Activated T-helper 2 cell treated with anti-CD3 and anti-CD28 coated beads, Interferon-gamma antibody, Interleukin-2, Interleukin-4, amounts not matched to agents 10 μg/mL and 5 μg/mL and 100 μg/mL, durations not matched to agents 14 hours and 24 hours and 36 hours (primary cell): ENCODE measurements around the gene STOM. TPM values are rescaled to one million over a fixed set of nuclear protein-coding genes. Genes with fewer than 3 reads are reported as not detected.
"Not testable (repeated sequence)": the region's sequence is repeated elsewhere in the genome, so short reads cannot be mapped to it uniquely, and the experiment has no call there.

Experiments
- DNase-seq: peaks from one replicate; pipeline ENCODE4 v3.0.0; 2021; ENCODE audit warnings: low spot score
- H3K27ac Mint-ChIP-seq: one replicate; pipeline ENCODE4 v1.8.0; 2021; ENCODE audit warnings: mixed read lengths
- H3K27me3 Mint-ChIP-seq: one replicate; pipeline ENCODE4 v1.8.0; 2021; ENCODE audit warnings: low read depth, mixed read lengths
- H3K36me3 Mint-ChIP-seq: one replicate; pipeline ENCODE4 v1.8.0; 2021; ENCODE audit warnings: low read depth, mixed read lengths
- H3K4me1 Mint-ChIP-seq: one replicate; pipeline ENCODE4 v1.8.0; 2021; ENCODE audit warnings: low read depth, mixed read lengths
- H3K4me3 Mint-ChIP-seq: one replicate; pipeline ENCODE4 v1.8.0; 2021; ENCODE audit warnings: low read depth, mild to moderate bottlenecking, moderate library complexity, mixed read lengths
- H3K9me3 Mint-ChIP-seq: one replicate; pipeline ENCODE4 v1.8.0; 2021; ENCODE audit warnings: mixed read lengths
- intact Hi-C: fragments of 100-400 bp; cut with micrococcal nuclease; formaldehyde crosslinking; loops from one replicate; pipeline ENCODE4 v1.15.1; 2023
- total RNA-seq: library from RNA; stranded (reverse); gene quantifications from 2 replicates; pipeline ENCODE4 v1.2.3, GENCODE V29; 2022

STOM gene
- total RNA-seq, 1 donor from 2014 or later: 21.0 TPM

DNA sequence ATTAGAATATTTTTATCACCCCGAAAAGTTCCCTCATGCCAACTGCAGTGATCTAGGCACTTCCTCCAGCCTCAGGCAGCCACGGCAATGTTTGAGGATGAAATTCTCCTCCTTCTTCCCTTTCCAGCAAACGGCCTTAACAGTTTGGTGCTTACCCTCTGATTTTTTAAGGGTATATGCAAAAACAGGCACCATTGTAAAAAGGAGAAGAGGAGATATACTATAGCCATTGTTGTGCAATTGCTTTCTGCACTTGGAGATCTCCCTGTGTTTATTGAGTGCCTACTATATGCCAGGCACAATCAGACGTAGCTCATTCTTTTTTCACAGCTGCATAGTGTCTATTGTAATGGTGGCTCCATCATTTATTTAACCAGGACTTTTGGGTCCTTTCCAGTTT is 72.7 kb downstream of the STOM start:
- no peak for DNase-seq
- intact Hi-C loops: no loop called here
- H3K4me3 Mint-ChIP-seq: no peak overlapping the region
- no peaks in the 10 kb centered on the region for H3K36me3 Mint-ChIP-seq
- H3K9me3 Mint-ChIP-seq: no peaks in the 10 kb centered on the region
- peaks cover 21% of the 10 kb centered on the region for H3K27me3 Mint-ChIP-seq
- H3K27ac Mint-ChIP-seq: no peak overlapping the region
- peaks cover 10% of the 10 kb centered on the region for H3K4me1 Mint-ChIP-seq

GRCh38 chr9:121296213-121297127 is 73.6 kb downstream of the STOM start:
- H3K4me1 Mint-ChIP-seq: peaks cover 10% of the 10 kb centered on the region
- H3K36me3 Mint-ChIP-seq: no peaks in the 10 kb centered on the region
- intact Hi-C loops: no loop called here
- no peak overlapping the region for H3K4me3 Mint-ChIP-seq
- no peak for DNase-seq
- H3K9me3 Mint-ChIP-seq: no peaks in the 10 kb centered on the region
- H3K27me3 Mint-ChIP-seq: peaks cover 21% of the 10 kb centered on the region
- no peak overlapping the region for H3K27ac Mint-ChIP-seq

GRCh38 chr9:121295662-121296191 is 74.3 kb downstream of the STOM start:
- no peaks in the 10 kb centered on the region for H3K9me3 Mint-ChIP-seq
- H3K4me1 Mint-ChIP-seq: peaks cover 10% of the 10 kb centered on the region
- no peak overlapping the region for H3K27ac Mint-ChIP-seq
- H3K27me3 Mint-ChIP-seq: peaks cover 18% of the 10 kb centered on the region
- no peak for DNase-seq
- no peak overlapping the region for H3K4me3 Mint-ChIP-seq
- H3K36me3 Mint-ChIP-seq: no peaks in the 10 kb centered on the region
- intact Hi-C loops: no loop called here

DNA sequence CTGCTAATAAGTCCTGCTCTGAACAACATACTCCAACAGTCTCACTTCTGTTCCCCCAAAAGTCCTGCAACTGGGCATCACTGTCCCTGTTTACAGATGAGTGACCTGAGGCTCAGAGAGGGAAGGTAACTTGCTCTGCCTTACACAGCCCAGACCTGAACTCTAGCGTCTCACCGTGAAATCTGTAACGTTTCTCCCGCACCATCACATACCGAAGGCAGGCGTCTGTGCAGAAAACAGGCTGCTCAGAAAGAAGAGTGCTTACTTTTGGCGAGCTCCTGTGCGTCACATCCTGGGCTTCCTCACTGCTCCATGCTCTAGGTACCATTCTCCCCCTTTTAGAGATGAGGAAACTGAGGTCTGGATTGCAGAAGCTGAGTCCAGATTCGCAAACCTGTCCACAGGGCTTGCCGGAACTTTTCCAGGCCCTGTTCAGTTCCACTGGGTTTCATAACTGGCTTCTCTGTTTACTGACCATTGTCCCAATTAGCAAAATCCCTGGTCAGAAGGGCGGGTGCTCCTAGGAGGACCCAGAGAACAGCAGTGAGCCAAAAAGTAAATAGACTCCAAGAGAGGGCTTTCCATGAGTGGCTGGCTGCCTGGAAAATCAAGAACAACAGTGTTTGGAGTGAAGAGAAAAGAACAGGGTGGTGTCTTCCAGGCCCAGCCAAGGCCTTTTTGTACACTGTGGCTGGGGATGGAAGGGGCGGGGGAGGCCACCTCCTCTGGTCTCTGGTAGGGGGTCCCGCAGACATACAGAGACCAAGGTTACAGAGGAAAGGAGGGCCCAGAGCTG is 75.0 kb downstream of the STOM start:
- H3K4me3 Mint-ChIP-seq: no peak overlapping the region
- intact Hi-C loops: no loop called here
- no peaks in the 10 kb centered on the region for H3K36me3 Mint-ChIP-seq
- no peaks in the 10 kb centered on the region for H3K9me3 Mint-ChIP-seq
- H3K27me3 Mint-ChIP-seq: peaks cover 11% of the 10 kb centered on the region
- no peak overlapping the region for H3K27ac Mint-ChIP-seq
- no peak for DNase-seq
- H3K4me1 Mint-ChIP-seq: peaks cover 5% of the 10 kb centered on the region

- H3K4me3 Mint-ChIP-seq: no peak overlapping the region
- H3K27me3 Mint-ChIP-seq: peaks cover 10% of the 10 kb centered on the region
- intact Hi-C loops: no loop called here
- no peaks in the 10 kb centered on the region for H3K36me3 Mint-ChIP-seq
- no peak for DNase-seq
- no peaks in the 10 kb centered on the region for H3K9me3 Mint-ChIP-seq
- H3K4me1 Mint-ChIP-seq: peaks cover 4% of the 10 kb centered on the region
- H3K27ac Mint-ChIP-seq: no peak overlapping the region
Measured at GRCh38 chr9:121294151-121294743, 75.8 kb downstream of the STOM start.

- Mint-ChIP-seq H3K27ac (no peak overlapping the region), H3K9me3 (no peaks in the 10 kb centered on the region), H3K4me3 (no peak overlapping the region), H3K36me3 (no peaks in the 10 kb centered on the region), H3K27me3 (no peaks in the 10 kb centered on the region), H3K4me1 (peaks cover 8% of the 10 kb centered on the region)
- intact Hi-C loops: no loop called here
- no peak for DNase-seq
Measured at GRCh38 chr9:121292801-121293241, 77.2 kb downstream of the STOM start.

DNA sequence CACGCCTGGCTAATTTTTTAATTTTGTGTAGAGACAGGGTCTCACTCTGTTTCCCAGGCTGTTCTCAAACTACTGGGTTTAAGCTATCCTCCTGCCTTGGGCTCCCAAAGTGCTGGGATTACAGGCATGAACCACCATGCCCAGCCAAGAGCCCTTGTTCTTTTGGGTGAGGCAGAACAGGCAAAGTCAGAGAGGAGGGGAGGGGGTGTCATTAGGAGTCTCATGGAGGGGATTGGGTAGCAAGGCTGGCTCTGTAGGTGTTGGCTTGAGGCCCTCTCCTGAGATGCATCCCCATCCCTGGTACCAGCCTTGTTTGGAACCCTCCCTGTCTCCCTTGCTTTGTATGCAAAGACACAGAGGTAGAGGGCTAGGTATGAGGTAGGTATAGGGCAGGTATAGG is 78.0 kb downstream of the STOM start:
- Mint-ChIP-seq H3K9me3 (no peaks in the 10 kb centered on the region), H3K27me3 (no peaks in the 10 kb centered on the region), H3K4me3 (no peak overlapping the region), H3K36me3 (no peaks in the 10 kb centered on the region), H3K4me1 (peaks cover 13% of the 10 kb centered on the region), H3K27ac (no peak overlapping the region)
- DNase-seq: no peak
- intact Hi-C loops: no loop called here

GRCh38 chr9:121291536-121291935 is 78.5 kb downstream of the STOM start:
- H3K36me3 Mint-ChIP-seq, intact Hi-C loops, H3K9me3 Mint-ChIP-seq, DNase-seq, H3K4me3 Mint-ChIP-seq, H3K27ac Mint-ChIP-seq, H3K27me3 Mint-ChIP-seq: not testable (repeated sequence)
- peaks cover 18% of the 10 kb centered on the region for H3K4me1 Mint-ChIP-seq

GRCh38 chr9:121289772-121290370 is 80.2 kb downstream of the STOM start:
- H3K27me3 Mint-ChIP-seq: no peaks in the 10 kb centered on the region
- peaks cover 23% of the 10 kb centered on the region for H3K4me1 Mint-ChIP-seq
- H3K9me3 Mint-ChIP-seq: no peaks in the 10 kb centered on the region
- intact Hi-C loops: no loop called here
- DNase-seq: no peak
- H3K4me3 Mint-ChIP-seq: no peak overlapping the region
- no peaks in the 10 kb centered on the region for H3K36me3 Mint-ChIP-seq
- no peak overlapping the region for H3K27ac Mint-ChIP-seq

DNA sequence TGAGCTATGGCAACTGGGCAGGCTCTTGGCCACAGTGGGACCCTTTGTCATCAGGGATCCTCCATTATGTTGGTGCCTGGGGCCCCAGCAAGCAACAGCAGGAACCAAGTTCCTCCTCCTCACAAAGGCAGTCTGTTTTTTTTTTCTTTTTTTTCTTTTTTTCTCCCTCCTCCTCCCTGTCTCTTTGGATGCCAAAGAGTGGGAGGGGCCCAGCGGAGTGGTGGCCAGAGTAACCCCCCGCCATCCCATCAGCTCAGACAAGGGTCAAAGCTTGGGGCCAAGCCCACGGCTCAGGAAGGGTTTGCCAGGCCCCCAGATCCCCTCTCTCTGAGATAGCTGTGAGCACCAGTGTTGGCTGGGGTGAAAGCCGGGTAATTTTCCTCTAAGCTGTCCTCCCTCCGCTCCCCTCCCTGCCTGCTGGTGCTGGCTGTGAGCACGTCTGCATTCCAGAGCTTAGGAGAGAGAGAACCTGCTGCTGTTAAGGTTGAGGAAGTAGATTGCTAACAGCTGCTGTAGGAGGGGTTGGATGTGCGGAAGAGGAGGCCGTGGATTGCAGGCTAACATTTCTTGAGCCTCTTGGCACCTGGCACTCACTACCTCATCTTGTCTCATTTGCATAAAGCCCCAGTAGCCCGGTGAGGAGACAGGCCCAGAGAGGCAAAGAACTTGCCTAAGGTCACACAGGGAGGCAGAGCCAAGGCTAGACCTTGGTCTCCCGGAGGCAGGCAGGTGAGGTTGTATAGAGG is 80.9 kb downstream of the STOM start:
- H3K36me3 Mint-ChIP-seq: no peaks in the 10 kb centered on the region
- no peak overlapping the region for H3K27ac Mint-ChIP-seq
- intact Hi-C loops: no loop called here
- no peaks in the 10 kb centered on the region for H3K27me3 Mint-ChIP-seq
- no peak for DNase-seq
- H3K9me3 Mint-ChIP-seq: no peaks in the 10 kb centered on the region
- no peak overlapping the region for H3K4me3 Mint-ChIP-seq
- peaks cover 23% of the 10 kb centered on the region for H3K4me1 Mint-ChIP-seq
